ENCODE results near the gene MAP1S. TPM values are rescaled to one million over a fixed set of nuclear protein-coding genes. Genes with fewer than 3 reads are reported as not detected.
A peak's percentile ranks its signal among the peaks of the same experiment; 100 is the strongest.

Gene MAP1S
- total and polyA plus RNA-seq, 2 of the 13 experiments (the other 11 are each of a cell fraction or from before 2014, with no cell fraction given) = 3.8 to 7.3 TPM

DNA sequence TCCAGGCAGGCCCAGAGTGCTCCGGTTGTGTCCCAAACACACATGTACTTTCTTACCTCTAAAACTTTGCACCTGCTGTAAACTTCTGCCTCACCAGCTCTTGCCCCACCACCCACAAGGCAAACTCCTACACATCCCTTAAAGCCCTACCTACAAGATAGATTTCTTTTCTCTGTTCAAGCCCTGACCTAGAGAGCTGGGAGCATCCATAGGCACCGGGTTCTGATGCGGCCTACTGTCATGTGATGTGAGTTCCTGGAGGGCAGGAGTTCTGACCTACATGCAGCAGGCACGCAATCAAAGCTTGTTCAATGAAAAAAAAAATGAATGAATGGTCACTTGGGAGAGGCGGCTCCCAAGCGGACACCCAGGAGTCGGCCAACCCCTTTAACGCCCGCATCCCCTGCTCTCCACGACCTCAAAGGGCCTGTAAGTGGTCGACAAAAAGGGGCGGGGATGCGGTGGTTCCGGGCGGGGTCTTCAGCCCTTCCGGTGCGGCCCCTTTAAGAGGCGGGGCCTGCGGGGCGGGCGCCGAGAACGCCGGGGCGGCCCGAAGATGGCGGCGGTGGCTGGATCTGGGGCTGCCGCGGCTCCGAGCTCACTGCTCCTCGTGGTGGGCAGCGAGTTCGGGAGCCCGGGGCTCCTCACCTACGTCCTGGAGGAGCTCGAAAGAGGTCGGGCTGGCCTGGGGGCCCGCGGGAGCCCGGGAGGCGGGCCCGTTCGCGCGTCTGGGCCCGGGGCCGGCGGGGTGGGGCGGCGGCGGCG is at the start of gene MAP1S (continued):
- 0 out of 2 replicates have a peak, but pooled peaks have one; percentile 28 for TF ChIP-seq ZNF30 (CRISPR knock-in tag; IDR thresholded peaks at IDR 0.05)
- TF ChIP-seq HHEX (CRISPR knock-in tag; IDR thresholded peaks at IDR 0.05) = no peak
- peak; percentile 58; the same call in 1 of the 2 replicates for TF ChIP-seq CSRNP1 (CRISPR knock-in tag; IDR thresholded peaks at IDR 0.05)
- TF ChIP-seq AKAP8 (CRISPR knock-in tag; IDR thresholded peaks at IDR 0.05) = no peak
- no peak for TF ChIP-seq ZNF570 (CRISPR knock-in tag; IDR thresholded peaks at IDR 0.05; ENCODE audit: borderline replicate concordance)
- TF ChIP-seq, protein P1, sequence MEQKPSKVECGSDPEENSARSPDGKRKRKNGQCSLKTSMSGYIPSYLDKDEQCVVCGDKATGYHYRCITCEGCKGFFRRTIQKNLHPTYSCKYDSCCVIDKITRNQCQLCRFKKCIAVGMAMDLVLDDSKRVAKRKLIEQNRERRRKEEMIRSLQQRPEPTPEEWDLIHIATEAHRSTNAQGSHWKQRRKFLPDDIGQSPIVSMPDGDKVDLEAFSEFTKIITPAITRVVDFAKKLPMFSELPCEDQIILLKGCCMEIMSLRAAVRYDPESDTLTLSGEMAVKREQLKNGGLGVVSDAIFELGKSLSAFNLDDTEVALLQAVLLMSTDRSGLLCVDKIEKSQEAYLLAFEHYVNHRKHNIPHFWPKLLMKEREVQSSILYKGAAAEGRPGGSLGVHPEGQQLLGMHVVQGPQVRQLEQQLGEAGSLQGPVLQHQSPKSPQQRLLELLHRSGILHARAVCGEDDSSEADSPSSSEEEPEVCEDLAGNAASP (CRISPR knock-in tag; IDR thresholded peaks at IDR 0.05; ENCODE audit: borderline replicate concordance) = 0 out of 2 replicates have a peak, but pooled peaks have one; percentile 12
- no peak for TF ChIP-seq NRL (CRISPR knock-in tag; IDR thresholded peaks at IDR 0.05; ENCODE audit: borderline replicate concordance)
- TF ChIP-seq MAX (IDR thresholded peaks at IDR 0.05) = peak; percentile 31; the same call in 1 of the 2 replicates
- peak; percentile 66 for TF ChIP-seq PHF20 (CRISPR knock-in tag; IDR thresholded peaks at IDR 0.05)
- TF ChIP-seq, protein P2, sequence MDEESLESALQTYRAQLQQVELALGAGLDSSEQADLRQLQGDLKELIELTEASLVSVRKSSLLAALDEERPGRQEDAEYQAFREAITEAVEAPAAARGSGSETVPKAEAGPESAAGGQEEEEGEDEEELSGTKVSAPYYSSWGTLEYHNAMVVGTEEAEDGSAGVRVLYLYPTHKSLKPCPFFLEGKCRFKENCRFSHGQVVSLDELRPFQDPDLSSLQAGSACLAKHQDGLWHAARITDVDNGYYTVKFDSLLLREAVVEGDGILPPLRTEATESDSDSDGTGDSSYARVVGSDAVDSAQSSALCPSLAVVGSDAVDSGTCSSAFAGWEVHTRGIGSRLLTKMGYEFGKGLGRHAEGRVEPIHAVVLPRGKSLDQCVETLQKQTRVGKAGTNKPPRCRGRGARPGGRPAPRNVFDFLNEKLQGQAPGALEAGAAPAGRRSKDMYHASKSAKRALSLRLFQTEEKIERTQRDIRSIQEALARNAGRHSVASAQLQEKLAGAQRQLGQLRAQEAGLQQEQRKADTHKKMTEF (CRISPR knock-in tag; IDR thresholded peaks at IDR 0.05) = peak; percentile 50; the same call in 1 of the 2 replicates
- TF ChIP-seq ZBTB8A (CRISPR knock-in tag; IDR thresholded peaks at IDR 0.05; ENCODE audit: borderline replicate concordance, low read depth) = no peak
- peak; percentile 68; the same call in 1 of the 2 replicates for TF ChIP-seq ZNF790 (CRISPR knock-in tag; IDR thresholded peaks at IDR 0.05; ENCODE audit: borderline replicate concordance)
- TF ChIP-seq TCF7 (IDR thresholded peaks at IDR 0.05; ENCODE audit: low read depth) = no peak
- TF ChIP-seq ZNF784 (CRISPR knock-in tag; IDR thresholded peaks at IDR 0.05; ENCODE audit: borderline replicate concordance) = no peak
- no peak for TF ChIP-seq THAP7 (CRISPR knock-in tag; IDR thresholded peaks at IDR 0.05)
- TF ChIP-seq ZNF550 (CRISPR knock-in tag; IDR thresholded peaks at IDR 0.05; ENCODE audit: borderline replicate concordance) = no peak
- TF ChIP-seq THAP11 (CRISPR knock-in tag; IDR thresholded peaks at IDR 0.05) = 0 out of 2 replicates have a peak, but pooled peaks have one; percentile 58
- TF ChIP-seq SP4 (CRISPR knock-in tag; IDR thresholded peaks at IDR 0.05) = peak; percentile 71
- TF ChIP-seq, protein P3, sequence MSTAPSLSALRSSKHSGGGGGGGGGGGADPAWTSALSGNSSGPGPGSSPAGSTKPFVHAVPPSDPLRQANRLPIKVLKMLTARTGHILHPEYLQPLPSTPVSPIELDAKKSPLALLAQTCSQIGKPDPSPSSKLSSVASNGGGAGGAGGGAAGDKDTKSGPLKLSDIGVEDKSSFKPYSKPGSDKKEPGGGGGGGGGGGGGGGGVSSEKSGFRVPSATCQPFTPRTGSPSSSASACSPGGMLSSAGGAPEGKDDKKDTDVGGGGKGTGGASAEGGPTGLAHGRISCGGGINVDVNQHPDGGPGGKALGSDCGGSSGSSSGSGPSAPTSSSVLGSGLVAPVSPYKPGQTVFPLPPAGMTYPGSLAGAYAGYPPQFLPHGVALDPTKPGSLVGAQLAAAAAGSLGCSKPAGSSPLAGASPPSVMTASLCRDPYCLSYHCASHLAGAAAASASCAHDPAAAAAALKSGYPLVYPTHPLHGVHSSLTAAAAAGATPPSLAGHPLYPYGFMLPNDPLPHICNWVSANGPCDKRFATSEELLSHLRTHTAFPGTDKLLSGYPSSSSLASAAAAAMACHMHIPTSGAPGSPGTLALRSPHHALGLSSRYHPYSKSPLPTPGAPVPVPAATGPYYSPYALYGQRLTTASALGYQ (CRISPR knock-in tag; IDR thresholded peaks at IDR 0.05) = peak; percentile 18; the same call in 1 of the 2 replicates
- TF ChIP-seq NR2C2 (CRISPR knock-in tag; IDR thresholded peaks at IDR 0.05; ENCODE audit: borderline replicate concordance) = peak; percentile 35; the same call in 1 of the 2 replicates
